ENCODE data around the gene ZNF557. TPM values are rescaled to one million over a fixed set of nuclear protein-coding genes. Genes with fewer than 3 reads are reported as not detected.
A peak's percentile ranks its signal among the peaks of the same experiment; 100 is the strongest.
"Not testable (repeated sequence)": the region's sequence is repeated elsewhere in the genome, so short reads cannot be mapped to it uniquely, and the experiment has no call there.

Gene ZNF557
- total RNA-seq, 4 donors from 2014 or later, result 3.9 to 5.3 (median 4.3) TPM

GRCh38 chr19:7055679-7056078, 13.8 kb upstream of the ZNF557 start:
- H3K27me3 ChIP-seq; H3K36me3 ChIP-seq; H3K27ac ChIP-seq; H3K4me1 ChIP-seq; ATAC-seq; H3K4me3 ChIP-seq; DNase-seq; H3K9me3 ChIP-seq; intact Hi-C loops (cut with DNase I; ENCODE audit: low total_unique reads); in situ Hi-C loops (cut with MboI; ENCODE audit: low sequenced_read_pairs in 4 of 4): not testable (repeated sequence)

- in situ Hi-C loops (cut with MboI; ENCODE audit: low sequenced_read_pairs in 4 of 4); H3K4me3 ChIP-seq; ATAC-seq; H3K27me3 ChIP-seq; intact Hi-C loops (cut with DNase I; ENCODE audit: low total_unique reads); H3K4me1 ChIP-seq; DNase-seq; H3K9me3 ChIP-seq; H3K27ac ChIP-seq; H3K36me3 ChIP-seq: not testable (repeated sequence)
Measured at GRCh38 chr19:7056371-7056770, 13.1 kb upstream of the ZNF557 start.

- H3K4me3 ChIP-seq; intact Hi-C loops (cut with DNase I; ENCODE audit: low total_unique reads); H3K9me3 ChIP-seq; H3K27ac ChIP-seq; ATAC-seq; in situ Hi-C loops (cut with MboI; ENCODE audit: low sequenced_read_pairs in 4 of 4); H3K4me1 ChIP-seq; H3K36me3 ChIP-seq; DNase-seq; H3K27me3 ChIP-seq: not testable (repeated sequence)
Measured at GRCh38 chr19:7058576-7058975, 10.9 kb upstream of the ZNF557 start, which contains the start of gene MBD3L3. Gene MBD3L3 (minus strand): TSS chr19:7058676. CDS start chr19:7058605, 71 bp downstream.

GRCh38 chr19:7059977-7060376, 9.5 kb upstream of the ZNF557 start:
- H3K27ac ChIP-seq; in situ Hi-C loops (cut with MboI; ENCODE audit: low sequenced_read_pairs in 4 of 4); H3K9me3 ChIP-seq; H3K4me1 ChIP-seq; H3K4me3 ChIP-seq; intact Hi-C loops (cut with DNase I; ENCODE audit: low total_unique reads); DNase-seq; ATAC-seq; H3K36me3 ChIP-seq; H3K27me3 ChIP-seq: not testable (repeated sequence)

GRCh38 chr19:7063339-7063738, 6.2 kb upstream of the ZNF557 start:
- Histone ChIP-seq H3K27me3 (no peaks in the 10 kb centered on the region), H3K4me3 (no peak overlapping the region), H3K36me3 (no peaks in the 10 kb centered on the region), H3K27ac (no peak overlapping the region), H3K9me3 (no peaks in the 10 kb centered on the region), H3K4me1 (no peaks in the 10 kb centered on the region)
- intact Hi-C loops (cut with DNase I; ENCODE audit: low total_unique reads), result no loop called here
- ATAC-seq (no peak), DNase-seq (no peak)
- no peak for TF ChIP-seq CTCF (IDR thresholded peaks at IDR 0.05 in 4 of 5, conservative IDR thresholded peaks at IDR 0.05 in 1 of 5)
- no peak for TF ChIP-seq POLR2A (IDR thresholded peaks at IDR 0.05)
- in situ Hi-C loops (cut with MboI; ENCODE audit: low sequenced_read_pairs in 4 of 4), result no loop called here

- in situ Hi-C loops (cut with MboI; ENCODE audit: low sequenced_read_pairs in 4 of 4) (no loop called here), intact Hi-C loops (cut with DNase I; ENCODE audit: low total_unique reads) (no loop called here)
- no peak overlapping the region for H3K4me3 ChIP-seq
- TF ChIP-seq CTCF (IDR thresholded peaks at IDR 0.05 in 4 of 5, conservative IDR thresholded peaks at IDR 0.05 in 1 of 5) (no peak), POLR2A (IDR thresholded peaks at IDR 0.05) (no peak)
- no peaks in the 10 kb centered on the region for H3K27me3 ChIP-seq
- H3K9me3 ChIP-seq, result no peaks in the 10 kb centered on the region
- H3K27ac ChIP-seq, result no peak overlapping the region
- no peak for ATAC-seq
- H3K36me3 ChIP-seq, result no peaks in the 10 kb centered on the region
- DNase-seq, result no peak
- no peaks in the 10 kb centered on the region for H3K4me1 ChIP-seq
Measured at GRCh38 chr19:7063764-7064418, 5.6 kb upstream of the ZNF557 start.

GRCh38 chr19:7067122-7067521, 2.4 kb upstream of the ZNF557 start:
- ATAC-seq; DNase-seq; in situ Hi-C loops (cut with MboI; ENCODE audit: low sequenced_read_pairs in 4 of 4); H3K4me3 ChIP-seq; H3K9me3 ChIP-seq; intact Hi-C loops (cut with DNase I; ENCODE audit: low total_unique reads); H3K27me3 ChIP-seq; H3K4me1 ChIP-seq; H3K27ac ChIP-seq: not testable (repeated sequence)
- peaks cover 3 to 19% of the 10 kb centered on the region in 2 donors for H3K36me3 ChIP-seq
- peak in 1 of 5 experiments; percentile 30 for TF ChIP-seq CTCF (IDR thresholded peaks at IDR 0.05 in 4 of 5, conservative IDR thresholded peaks at IDR 0.05 in 1 of 5)

Measured in gastrocnemius medialis (tissue), 4 donors.